Mesendoderm (in vitro differentiated cells): Measurements from ENCODE around the gene PLEKHH2.
"Not testable (repeated sequence)": the region's sequence is repeated elsewhere in the genome, so short reads cannot be mapped to it uniquely, and the experiment has no call there.

Experiments
- DNase-seq: peaks from one replicate; pipeline ENCODE4 v3.0.0; 2013
- H2AK5ac ChIP-seq: 2 replicates; pipeline ENCODE4 v1.6.1; 2013; ENCODE audit warnings: low read length, inconsistent platforms
- H2BK120ac ChIP-seq: 2 replicates; pipeline ENCODE4 v1.6.1; 2013; ENCODE audit warnings: low read depth, mild to moderate bottlenecking, low read length, moderate library complexity, mixed read lengths
- H2BK15ac ChIP-seq: replicated peaks from 2 replicates; pipeline ENCODE4 v1.6.1; 2013; ENCODE audit warnings: low read depth, mild to moderate bottlenecking, moderate library complexity
- H2BK5ac ChIP-seq: 2 replicates; pipeline ENCODE4 v1.6.1; 2013; ENCODE audit warnings: low read length, inconsistent platforms
- H3K18ac ChIP-seq: 2 replicates; pipeline ENCODE4 v1.6.1; 2013; ENCODE audit warnings: mild to moderate bottlenecking, low read length, mixed read lengths
- H3K23ac ChIP-seq: one replicate; pipeline ENCODE4 v1.6.1; 2013; ENCODE audit warnings: low read length
- H3K27ac ChIP-seq: 2 replicates; pipeline ENCODE4 v1.5.1; 2013; ENCODE audit warnings: low read depth, mild to moderate bottlenecking, inconsistent platforms, low read length, moderate library complexity
- H3K27me3 ChIP-seq: 2 replicates; pipeline ENCODE4 v1.6.1; 2013; ENCODE audit warnings: low read length, control low read depth, mild to moderate bottlenecking, inconsistent platforms; ENCODE audit not compliant: insufficient read depth, poor library complexity
- H3K36me3 ChIP-seq: 2 replicates; pipeline ENCODE4 v1.6.1; 2013; ENCODE audit warnings: low read length, inconsistent platforms; ENCODE audit not compliant: control insufficient read depth, insufficient read depth
- H3K4ac ChIP-seq: one replicate; pipeline ENCODE4 v1.6.1; 2013; ENCODE audit warnings: low read depth, mild to moderate bottlenecking, low read length, moderate library complexity
- H3K4me1 ChIP-seq: 2 replicates; pipeline ENCODE4 v1.6.1; 2013; ENCODE audit warnings: low read depth, low read length, inconsistent platforms; ENCODE audit not compliant: control insufficient read depth
- H3K4me2 ChIP-seq: 2 replicates; pipeline ENCODE4 v1.6.1; 2013; ENCODE audit warnings: low read length
- H3K4me3 ChIP-seq: 2 replicates; pipeline ENCODE4 v1.5.1; 2013; ENCODE audit warnings: mild to moderate bottlenecking, low read length
- H3K56ac ChIP-seq: one replicate; pipeline ENCODE4 v1.6.1; 2013; ENCODE audit warnings: low read length
- H3K79me1 ChIP-seq: 2 replicates; pipeline ENCODE4 v1.6.1; 2013; ENCODE audit warnings: low read length, inconsistent platforms
- H3K79me2 ChIP-seq: 2 replicates; pipeline ENCODE4 v1.6.1; 2013; ENCODE audit warnings: mild to moderate bottlenecking, low read length; ENCODE audit not compliant: control insufficient read depth, insufficient read depth
- H3K9ac ChIP-seq: 2 replicates; pipeline ENCODE4 v1.6.1; 2013; ENCODE audit warnings: low read length, inconsistent platforms
- H4K5ac ChIP-seq: one replicate; pipeline ENCODE4 v1.6.1; 2013; ENCODE audit warnings: low read length
- H4K8ac ChIP-seq: one replicate; pipeline ENCODE4 v1.6.1; 2013; ENCODE audit warnings: low read depth, mild to moderate bottlenecking, control low read depth, low read length, moderate library complexity
- WGBS: extraction: QIAGEN DNeasy Blood & Tissue Kit; methylation state at CpG from one replicate; pipeline ENCODE4 v1.1.7; 2013; ENCODE audit warnings: low lambda C conversion rate, missing lambda C conversion rate; ENCODE audit not compliant: insufficient coverage; ENCODE audit errors: extremely low coverage; 5-methylcytosine and 5-hydroxymethylcytosine counted together

The PLEKHH2 gene

GRCh38 chr2:43600596-43600995 is 36.5 kb upstream of the PLEKHH2 start:
- H2BK5ac ChIP-seq, H3K56ac ChIP-seq, DNase-seq, H4K8ac ChIP-seq, H3K4me2 ChIP-seq, H3K27ac ChIP-seq, H2BK15ac ChIP-seq, H2BK120ac ChIP-seq, H3K4ac ChIP-seq, H3K79me1 ChIP-seq, H3K79me2 ChIP-seq, H3K18ac ChIP-seq, H2AK5ac ChIP-seq, H3K4me1 ChIP-seq, H3K27me3 ChIP-seq, H3K9ac ChIP-seq, H4K5ac ChIP-seq, H3K36me3 ChIP-seq, H3K4me3 ChIP-seq, H3K23ac ChIP-seq: not testable (repeated sequence)
- WGBS: no CpG with 5 or more reads among the region's 1 CpG

DNA sequence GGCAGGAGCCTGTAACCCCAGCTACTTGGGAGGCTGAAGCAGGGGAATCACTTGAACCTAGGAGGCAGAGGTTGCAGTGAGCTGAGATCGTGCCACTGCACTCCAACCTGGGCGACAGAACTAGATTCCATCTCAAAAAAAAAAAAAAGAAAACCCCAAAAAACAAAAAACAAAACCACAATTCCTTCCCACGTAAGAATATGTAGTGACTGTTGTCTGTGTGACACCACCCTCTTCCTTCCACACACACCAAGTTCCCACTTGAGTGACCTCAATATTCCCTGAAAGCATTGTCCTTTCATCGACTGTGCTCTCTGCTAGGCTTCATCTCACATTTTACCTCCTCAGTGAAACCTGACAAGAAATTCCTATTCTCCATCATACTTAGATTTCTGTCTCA is 32.4 kb upstream of the PLEKHH2 start:
- Histone ChIP-seq H2BK5ac (no peak overlapping the region), H3K27me3 (no peaks in the 10 kb centered on the region), H4K8ac (no peak overlapping the region), H3K18ac (no peak overlapping the region), H4K5ac (no peak overlapping the region), H3K79me1 (no peaks in the 10 kb centered on the region), H3K4me2 (no peak overlapping the region), H3K79me2 (no peaks in the 10 kb centered on the region), H2AK5ac (no peak overlapping the region), H3K9ac (no peak overlapping the region), H3K56ac (no peak overlapping the region), H2BK120ac (no peak overlapping the region), H3K4me1 (no peaks in the 10 kb centered on the region), H3K27ac (no peak overlapping the region), H3K4ac (no peak overlapping the region), H3K36me3 (no peaks in the 10 kb centered on the region), H3K23ac (no peak overlapping the region), H3K4me3 (no peak overlapping the region), H2BK15ac (no peak overlapping the region)
- WGBS: no CpG with 5 or more reads among the region's 4 CpGs
- DNase-seq: no peak

DNA sequence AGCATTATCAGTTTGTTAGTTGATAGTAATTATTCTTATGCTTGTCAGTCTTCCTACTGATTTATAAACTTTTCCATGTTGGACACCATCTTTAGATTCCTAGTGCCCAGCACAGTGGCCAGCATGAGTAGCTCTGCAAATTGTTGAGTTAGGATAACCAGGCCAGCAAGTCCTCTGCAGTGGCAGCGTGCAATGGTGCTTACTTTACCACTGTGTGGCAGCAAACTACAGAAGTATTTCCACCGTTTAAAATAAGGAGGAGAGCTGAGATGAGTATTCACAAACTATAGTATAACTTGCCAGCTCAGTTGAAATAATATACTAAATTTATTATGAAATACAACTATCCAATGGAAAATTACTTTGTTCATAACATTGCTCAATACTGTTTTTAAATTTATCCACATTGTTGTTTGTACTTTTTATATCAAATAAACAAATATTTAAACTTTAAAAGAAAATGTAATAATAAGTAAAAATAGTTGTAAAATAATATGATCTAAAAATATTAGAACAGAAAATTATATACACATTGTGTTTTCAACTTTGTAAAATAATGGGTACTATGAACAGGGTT is 31.9 kb upstream of the PLEKHH2 start:
- no peak overlapping the region for H2BK120ac ChIP-seq
- H3K79me2 ChIP-seq: no peaks in the 10 kb centered on the region
- no peak overlapping the region for H3K4ac ChIP-seq
- no peak overlapping the region for H3K27ac ChIP-seq
- DNase-seq: peak; percentile 66
- H3K79me1 ChIP-seq: no peaks in the 10 kb centered on the region
- no peak overlapping the region for H3K4me3 ChIP-seq
- H3K4me1 ChIP-seq: no peaks in the 10 kb centered on the region
- no peak overlapping the region for H3K56ac ChIP-seq
- no peak overlapping the region for H3K18ac ChIP-seq
- no peak overlapping the region for H2AK5ac ChIP-seq
- no peak overlapping the region for H2BK5ac ChIP-seq
- no peak overlapping the region for H4K8ac ChIP-seq
- WGBS: no CpG with 5 or more reads among the region's 2 CpGs
- no peaks in the 10 kb centered on the region for H3K27me3 ChIP-seq
- no peaks in the 10 kb centered on the region for H3K36me3 ChIP-seq
- H2BK15ac ChIP-seq: no peak overlapping the region
- no peak overlapping the region for H3K9ac ChIP-seq
- no peak overlapping the region for H3K23ac ChIP-seq
- no peak overlapping the region for H3K4me2 ChIP-seq
- H4K5ac ChIP-seq: no peak overlapping the region

GRCh38 chr2:43605851-43606250 is 31.2 kb upstream of the PLEKHH2 start:
- Histone ChIP-seq H3K4me2 (no peak overlapping the region), H2AK5ac (no peak overlapping the region), H3K9ac (no peak overlapping the region), H3K4ac (no peak overlapping the region), H3K4me3 (no peak overlapping the region), H3K79me1 (no peaks in the 10 kb centered on the region), H4K8ac (no peak overlapping the region), H2BK120ac (no peak overlapping the region), H3K18ac (no peak overlapping the region), H2BK15ac (no peak overlapping the region), H2BK5ac (no peak overlapping the region), H3K79me2 (no peaks in the 10 kb centered on the region), H4K5ac (no peak overlapping the region), H3K56ac (no peak overlapping the region), H3K27ac (no peak overlapping the region), H3K4me1 (no peaks in the 10 kb centered on the region), H3K36me3 (no peaks in the 10 kb centered on the region), H3K23ac (no peak overlapping the region), H3K27me3 (no peaks in the 10 kb centered on the region)
- DNase-seq: no peak
- no CpG with 5 or more reads among the region's 5 CpGs for WGBS

DNA sequence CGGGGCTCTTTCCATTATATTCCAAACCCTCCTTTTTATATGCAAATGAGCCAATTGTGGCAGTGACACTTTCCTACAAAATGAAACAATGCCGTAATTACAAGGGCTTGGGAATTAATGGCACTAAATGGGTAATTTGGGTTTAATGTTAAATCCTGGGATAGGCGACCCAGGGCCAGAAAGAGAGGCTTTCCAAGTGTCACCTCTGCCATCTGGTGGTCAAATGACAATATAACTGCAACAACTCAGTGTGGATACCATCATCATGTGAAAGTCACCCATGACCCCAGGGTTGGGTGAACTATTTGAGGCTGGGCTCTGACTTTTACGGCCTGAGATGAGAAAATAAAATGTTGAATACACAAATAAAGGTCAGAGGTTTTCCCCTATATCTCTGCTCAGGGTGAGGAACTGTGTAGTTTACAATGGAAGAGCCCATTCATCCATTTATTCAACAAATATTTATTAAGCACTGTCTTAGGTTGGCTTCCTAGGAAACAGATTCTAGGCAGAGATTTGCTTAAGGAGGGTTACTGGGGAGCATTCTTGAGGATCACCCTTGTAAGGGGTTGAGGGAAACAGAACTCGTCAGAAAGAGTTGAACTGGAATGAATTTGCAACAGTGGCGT is 27.7 kb upstream of the PLEKHH2 start:
- H2BK5ac ChIP-seq: no peak overlapping the region
- peak; percentile 75 for DNase-seq
- H3K4me1 ChIP-seq: no peaks in the 10 kb centered on the region
- no peak overlapping the region for H3K27ac ChIP-seq
- no peaks in the 10 kb centered on the region for H3K79me1 ChIP-seq
- H3K4ac ChIP-seq: no peak overlapping the region
- no peaks in the 10 kb centered on the region for H3K27me3 ChIP-seq
- no peak overlapping the region for H3K4me2 ChIP-seq
- H2BK120ac ChIP-seq: no peak overlapping the region
- no peak overlapping the region for H3K23ac ChIP-seq
- no peaks in the 10 kb centered on the region for H3K36me3 ChIP-seq
- no peak overlapping the region for H3K9ac ChIP-seq
- no peaks in the 10 kb centered on the region for H3K79me2 ChIP-seq
- WGBS: no CpG with 5 or more reads among the region's 6 CpGs
- H4K8ac ChIP-seq: no peak overlapping the region
- H2BK15ac ChIP-seq: no peak overlapping the region
- no peak overlapping the region for H3K18ac ChIP-seq
- no peak overlapping the region for H2AK5ac ChIP-seq
- no peak overlapping the region for H3K56ac ChIP-seq
- no peak overlapping the region for H3K4me3 ChIP-seq
- no peak overlapping the region for H4K5ac ChIP-seq

DNA sequence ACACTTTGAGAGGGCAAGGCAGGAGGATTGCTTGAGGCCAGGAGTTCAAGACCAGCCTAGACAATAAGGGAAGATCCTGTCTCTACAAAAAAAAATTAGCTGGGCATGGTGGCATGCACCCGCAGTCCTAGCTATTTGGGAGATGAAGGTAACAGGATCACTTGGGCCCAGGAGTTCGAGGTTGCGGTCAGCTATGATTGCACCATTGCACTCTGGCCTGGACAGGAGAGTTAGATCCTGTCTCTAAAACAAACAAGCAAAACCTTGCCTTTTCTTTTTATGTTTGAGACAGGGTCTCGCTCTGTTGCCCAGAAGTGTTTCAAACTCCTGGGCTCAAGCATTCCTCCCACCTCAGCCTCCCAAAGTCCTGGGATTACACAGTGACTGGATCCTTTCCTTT is 26.7 kb upstream of the PLEKHH2 start:
- no peaks in the 10 kb centered on the region for H3K79me2 ChIP-seq
- no peak overlapping the region for H2BK15ac ChIP-seq
- H3K23ac ChIP-seq: no peak overlapping the region
- H3K9ac ChIP-seq: no peak overlapping the region
- no peak overlapping the region for H3K4ac ChIP-seq
- H4K8ac ChIP-seq: no peak overlapping the region
- no peaks in the 10 kb centered on the region for H3K27me3 ChIP-seq
- no peak overlapping the region for H2AK5ac ChIP-seq
- H3K56ac ChIP-seq: no peak overlapping the region
- H3K4me2 ChIP-seq: no peak overlapping the region
- H3K36me3 ChIP-seq: no peaks in the 10 kb centered on the region
- no peak overlapping the region for H3K18ac ChIP-seq
- H3K79me1 ChIP-seq: no peaks in the 10 kb centered on the region
- no CpG with 5 or more reads among the region's 4 CpGs for WGBS
- no peaks in the 10 kb centered on the region for H3K4me1 ChIP-seq
- H2BK5ac ChIP-seq: no peak overlapping the region
- DNase-seq: no peak
- H4K5ac ChIP-seq: no peak overlapping the region
- H2BK120ac ChIP-seq: no peak overlapping the region
- no peak overlapping the region for H3K4me3 ChIP-seq
- no peak overlapping the region for H3K27ac ChIP-seq
